ENCODE results near the gene RBM45. TPM values are rescaled to one million over a fixed set of nuclear protein-coding genes. Genes with fewer than 3 reads are reported as not detected.

Gene RBM45
- total RNA-seq, 2 experiments from 2014 or later: 13.2 to 18.1 TPM

DNA sequence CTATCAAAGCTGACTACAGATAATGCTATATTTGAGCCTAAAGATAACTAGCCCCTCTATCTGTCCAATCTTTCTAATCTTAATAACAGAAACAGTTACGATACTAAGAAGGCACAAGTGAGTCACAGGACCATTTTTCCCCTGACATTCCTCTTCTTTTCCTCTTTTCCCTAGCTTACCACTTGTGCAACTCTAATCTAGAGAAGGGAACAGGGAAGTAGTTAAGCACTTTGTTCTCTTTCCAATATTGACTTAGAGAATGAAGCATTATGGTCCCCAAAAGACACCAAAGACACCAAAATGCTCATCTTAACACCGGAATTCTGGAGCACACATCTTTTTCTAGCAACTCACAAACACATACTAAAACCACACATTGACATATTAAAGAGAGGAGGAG is 41.4 kb upstream of the RBM45 start:
- H3K4me3 ChIP-seq (ENCODE audit: low read depth, low read length, poor library complexity, severe bottlenecking): no peak overlapping the region
- H3K9me2 ChIP-seq (ENCODE audit: insufficient read depth, low read length): no peaks in the 10 kb centered on the region
- POLR2A ChIA-PET: no interaction called here
- no peak overlapping the region for H3K4me2 ChIP-seq (ENCODE audit: low read length)
- DNase-seq (ENCODE audit: low spot score): no peak
- TF ChIP-seq EZH2phosphoT487 (IDR thresholded peaks at IDR 0.05; ENCODE audit: borderline replicate concordance, low read depth, low read length) (no peak), CTCF (conservative IDR thresholded peaks at IDR 0.05; ENCODE audit: low read length) (no peak)
- intact Hi-C loops (cut with micrococcal nuclease; ENCODE audit: unreplicated experiment): no loop called here
- no peak overlapping the region for H3K27ac ChIP-seq (ENCODE audit: low read depth, low read length, poor library complexity, severe bottlenecking)
- no peak overlapping the region for H2AFZ ChIP-seq (ENCODE audit: low read length)
- no peaks in the 10 kb centered on the region for H4K20me1 ChIP-seq (ENCODE audit: insufficient read depth, low read length)
- H3K36me3 ChIP-seq (ENCODE audit: insufficient read depth, low read length): no peaks in the 10 kb centered on the region
- no peaks in the 10 kb centered on the region for H3K79me2 ChIP-seq (ENCODE audit: insufficient read depth, low read depth, low read length)
- no TSS peak for BruUV-seq (replicated peaks)
- no peaks in the 10 kb centered on the region for H3K9me3 ChIP-seq (ENCODE audit: low read length)
- no peaks in the 10 kb centered on the region for H3K4me1 ChIP-seq (ENCODE audit: insufficient read depth, low read length, poor library complexity, severe bottlenecking)
- CTCF ChIA-PET (ENCODE audit: unreplicated experiment): no interaction called here

DNA sequence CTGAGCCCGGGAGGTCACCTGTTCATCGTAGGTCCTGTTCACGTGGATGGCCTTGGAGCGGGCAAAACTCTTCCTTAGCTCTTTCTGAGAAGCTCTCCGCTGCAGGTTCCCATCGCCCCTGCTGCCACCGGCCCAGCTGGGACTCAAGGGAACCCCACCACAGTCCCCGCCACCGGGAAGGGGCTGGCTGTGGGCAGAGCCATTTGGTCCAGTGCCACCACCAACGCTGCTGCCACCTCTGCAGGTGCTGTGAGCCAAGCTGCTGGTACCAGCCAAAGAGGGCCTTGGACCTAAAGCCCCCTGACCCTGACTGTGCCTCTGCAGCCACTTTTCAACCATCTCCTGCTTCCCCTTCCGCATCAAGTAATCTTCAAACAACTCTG is 40.2 kb upstream of the RBM45 start:
- H4K20me1 ChIP-seq (ENCODE audit: insufficient read depth, low read length): no peaks in the 10 kb centered on the region
- ChIA-PET POLR2A (no interaction called here), CTCF (ENCODE audit: unreplicated experiment) (no interaction called here)
- no peak for TF ChIP-seq EZH2phosphoT487 (IDR thresholded peaks at IDR 0.05; ENCODE audit: borderline replicate concordance, low read depth, low read length)
- TF ChIP-seq CTCF (conservative IDR thresholded peaks at IDR 0.05; ENCODE audit: low read length): no peak
- H2AFZ ChIP-seq (ENCODE audit: low read length): no peak overlapping the region
- no peaks in the 10 kb centered on the region for H3K36me3 ChIP-seq (ENCODE audit: insufficient read depth, low read length)
- no peak for DNase-seq (ENCODE audit: low spot score)
- no peaks in the 10 kb centered on the region for H3K79me2 ChIP-seq (ENCODE audit: insufficient read depth, low read depth, low read length)
- no peak overlapping the region for H3K4me2 ChIP-seq (ENCODE audit: low read length)
- H3K4me1 ChIP-seq (ENCODE audit: insufficient read depth, low read length, poor library complexity, severe bottlenecking): no peaks in the 10 kb centered on the region
- BruUV-seq (replicated peaks): no TSS peak
- H3K4me3 ChIP-seq (ENCODE audit: low read depth, low read length, poor library complexity, severe bottlenecking): no peak overlapping the region
- no peaks in the 10 kb centered on the region for H3K9me2 ChIP-seq (ENCODE audit: insufficient read depth, low read length)
- intact Hi-C loops (cut with micrococcal nuclease; ENCODE audit: unreplicated experiment): no loop called here
- H3K27ac ChIP-seq (ENCODE audit: low read depth, low read length, poor library complexity, severe bottlenecking): no peak overlapping the region
- no peaks in the 10 kb centered on the region for H3K9me3 ChIP-seq (ENCODE audit: low read length)

GRCh38 chr2:178072383-178073301 is 39.6 kb upstream of the RBM45 start, which contains the start of gene PDE11A:
Gene PDE11A, minus strand, starts transcription at chr2:178072777. Its CDS starts 340 bp downstream, at chr2:178072437.
- H3K36me3 ChIP-seq (ENCODE audit: insufficient read depth, low read length): no peaks in the 10 kb centered on the region
- DNase-seq (ENCODE audit: low spot score): no peak
- H3K27ac ChIP-seq (ENCODE audit: low read depth, low read length, poor library complexity, severe bottlenecking): no peak within 1 kb of the TSS
- no peak within 1 kb of the TSS for H3K4me3 ChIP-seq (ENCODE audit: low read depth, low read length, poor library complexity, severe bottlenecking)
- H3K9me3 ChIP-seq (ENCODE audit: low read length): no peaks in the 10 kb centered on the region
- TF ChIP-seq CTCF (conservative IDR thresholded peaks at IDR 0.05; ENCODE audit: low read length): no peak
- no peak for TF ChIP-seq EZH2phosphoT487 (IDR thresholded peaks at IDR 0.05; ENCODE audit: borderline replicate concordance, low read depth, low read length)
- H3K79me2 ChIP-seq (ENCODE audit: insufficient read depth, low read depth, low read length): no peaks in the 10 kb centered on the region
- no peaks in the 10 kb centered on the region for H3K4me1 ChIP-seq (ENCODE audit: insufficient read depth, low read length, poor library complexity, severe bottlenecking)
- ChIA-PET CTCF (ENCODE audit: unreplicated experiment) (no interaction called here), POLR2A (no interaction called here)
- no peaks in the 10 kb centered on the region for H3K9me2 ChIP-seq (ENCODE audit: insufficient read depth, low read length)
- intact Hi-C loops (cut with micrococcal nuclease; ENCODE audit: unreplicated experiment): no loop called here
- no peak within 1 kb of the TSS for H3K4me2 ChIP-seq (ENCODE audit: low read length)
- no TSS peak for BruUV-seq (replicated peaks)
- H4K20me1 ChIP-seq (ENCODE audit: insufficient read depth, low read length): no peaks in the 10 kb centered on the region
- no peak within 1 kb of the TSS for H2AFZ ChIP-seq (ENCODE audit: low read length)

Data from OCI-LY7 (cell line).